ENCODE data around the gene EVI2A. TPM values are rescaled to one million over a fixed set of nuclear protein-coding genes. Genes with fewer than 3 reads are reported as not detected.
A peak's percentile ranks its signal among the peaks of the same experiment; 100 is the strongest.

EVI2A gene, protein sequence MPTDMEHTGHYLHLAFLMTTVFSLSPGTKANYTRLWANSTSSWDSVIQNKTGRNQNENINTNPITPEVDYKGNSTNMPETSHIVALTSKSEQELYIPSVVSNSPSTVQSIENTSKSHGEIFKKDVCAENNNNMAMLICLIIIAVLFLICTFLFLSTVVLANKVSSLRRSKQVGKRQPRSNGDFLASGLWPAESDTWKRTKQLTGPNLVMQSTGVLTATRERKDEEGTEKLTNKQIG
- 1 to 10 TPM in 1 of 2 donors, under 1 TPM in 1; 0.16 to 2.2 TPM for total RNA-seq
- polyA plus RNA-seq (ENCODE audit: insufficient read depth, low read depth, low replicate concordance) = 2.8 TPM
- long read RNA-seq, donor 1, partial matches to known transcripts = 0 of 3 reads
- long read RNA-seq, donor 1, other reads (novel, unspliced or antisense) = 0 of 3 reads
- long read RNA-seq, donor 2, partial matches to known transcripts = 0 of 2 reads
- long read RNA-seq, donor 2, other reads (novel, unspliced or antisense) = 0 of 2 reads

GRCh38 chr17:31321481-31321880 lies at the start of gene EVI2A:
Gene EVI2A, minus strand, starts transcription at chr17:31321622. Its CDS starts 2,609 bp downstream, at chr17:31319013.
- no peak within 1 kb of the TSS for H3K4me3 ChIP-seq
- H3K27me3 ChIP-seq = no peaks in the 10 kb centered on the region
- intact Hi-C loops (cut with DNase I; ENCODE audit: low total_unique reads) = no loop called here
- DNase-seq = peak; percentile 31
- no peaks in the 10 kb centered on the region for H3K36me3 ChIP-seq (ENCODE audit: low read depth, missing control alignments)
- H3K4me1 ChIP-seq = no peaks in the 10 kb centered on the region
- no peak for TF ChIP-seq POLR2A (IDR thresholded peaks at IDR 0.05)
- no peak for TF ChIP-seq CTCF (IDR thresholded peaks at IDR 0.05)
- 76 to 85% methylated on average over 3 of the region's 3 CpGs for WGBS, 2 donors
- no peaks in the 10 kb centered on the region for H3K9me3 ChIP-seq
- peak within 1 kb of the TSS in 1 of 2 donors; percentile 51 for H3K27ac ChIP-seq

DNA sequence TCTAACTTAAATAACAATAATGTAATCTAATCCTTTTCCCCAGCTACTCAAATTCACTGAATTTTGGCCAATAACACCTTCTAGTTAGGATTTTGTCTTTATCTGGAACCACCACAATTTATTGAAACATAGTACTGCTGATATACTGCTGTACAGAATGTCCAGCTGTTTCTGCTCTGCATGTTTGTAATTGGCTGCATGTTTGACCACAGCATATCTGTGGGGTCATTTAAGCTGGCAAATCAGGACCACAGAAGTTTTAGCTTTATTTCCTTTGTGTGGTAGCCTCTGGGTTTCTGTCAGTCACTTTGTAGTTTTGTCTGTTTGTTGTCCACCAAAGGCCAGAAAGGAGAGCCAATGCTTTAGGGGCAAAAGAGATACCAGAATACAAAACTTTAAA lies 47.8 kb upstream of the EVI2A start:
- Histone ChIP-seq H3K27ac (no peak overlapping the region), H3K36me3 (ENCODE audit: low read depth, missing control alignments) (no peaks in the 10 kb centered on the region), H3K9me3 (no peaks in the 10 kb centered on the region), H3K4me3 (no peak overlapping the region), H3K4me1 (no peaks in the 10 kb centered on the region), H3K27me3 (no peaks in the 10 kb centered on the region)
- no peak for DNase-seq
- TF ChIP-seq POLR2A (IDR thresholded peaks at IDR 0.05) = no peak
- TF ChIP-seq CTCF (IDR thresholded peaks at IDR 0.05) = no peak
- intact Hi-C loops (cut with DNase I; ENCODE audit: low total_unique reads) = no loop called here

- Histone ChIP-seq H3K27me3 (no peaks in the 10 kb centered on the region), H3K36me3 (ENCODE audit: low read depth, missing control alignments) (no peaks in the 10 kb centered on the region), H3K9me3 (no peaks in the 10 kb centered on the region), H3K27ac (no peak overlapping the region), H3K4me3 (no peak overlapping the region), H3K4me1 (no peaks in the 10 kb centered on the region)
- WGBS, 2 donors = 91 to 92% methylated on average over 4 of the region's 4 CpGs
- intact Hi-C loops (cut with DNase I; ENCODE audit: low total_unique reads) = no loop called here
- DNase-seq = no peak
- TF ChIP-seq POLR2A (IDR thresholded peaks at IDR 0.05) = no peak
- TF ChIP-seq CTCF (IDR thresholded peaks at IDR 0.05) = no peak
Observed at GRCh38 chr17:31366088-31366487, 44.7 kb upstream of the EVI2A start.

DNA sequence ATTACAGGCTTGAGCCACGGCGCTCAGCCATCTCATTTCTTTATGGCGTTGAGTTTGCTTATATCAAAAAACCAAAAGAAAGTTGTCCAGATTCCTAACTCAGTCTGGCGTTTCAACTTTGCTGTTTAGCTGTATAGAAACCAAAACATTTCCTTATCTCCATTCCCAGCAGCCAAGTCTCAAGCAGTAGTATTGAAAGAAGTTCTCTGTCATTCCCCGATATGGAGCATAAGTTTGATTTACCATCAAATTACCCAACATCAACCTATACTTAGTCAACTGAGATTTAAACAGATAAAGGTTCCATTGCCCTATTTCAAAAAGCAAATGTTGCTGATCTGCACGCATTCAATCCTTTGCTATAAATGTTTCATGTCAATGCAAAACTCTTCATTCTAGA lies 42.6 kb upstream of the EVI2A start:
- WGBS, 2 donors = 95 to 97% methylated on average over 6 of the region's 6 CpGs
- TF ChIP-seq CTCF (IDR thresholded peaks at IDR 0.05) (no peak), POLR2A (IDR thresholded peaks at IDR 0.05) (no peak)
- H3K27ac ChIP-seq = no peak overlapping the region
- no peaks in the 10 kb centered on the region for H3K9me3 ChIP-seq
- H3K27me3 ChIP-seq = no peaks in the 10 kb centered on the region
- no peaks in the 10 kb centered on the region for H3K4me1 ChIP-seq
- intact Hi-C loops (cut with DNase I; ENCODE audit: low total_unique reads) = no loop called here
- DNase-seq = no peak
- no peak overlapping the region for H3K4me3 ChIP-seq
- H3K36me3 ChIP-seq (ENCODE audit: low read depth, missing control alignments) = no peaks in the 10 kb centered on the region

Data from testis (tissue), 5 donors.